Retinal pigment epithelial cell (primary cell): ENCODE results near the gene EXPH5.
"Not testable (repeated sequence)": the region's sequence is repeated elsewhere in the genome, so short reads cannot be mapped to it uniquely, and the experiment has no call there.

Experiments used
- DNase-seq: peaks from one replicate; pipeline ENCODE4 v3.0.0-alpha.2; 2010; ENCODE audit warnings: low read depth
- H3K4me3 ChIP-seq: 2 replicates; pipeline ENCODE4 v1.5.1; 2011; ENCODE audit warnings: mild to moderate bottlenecking, low read length, control low read depth, moderate library complexity
- TF ChIP-seq, protein P1 (sequence below): conservative IDR thresholded peaks from 2 replicates; pipeline ENCODE4 v1.5.1; 2011; ENCODE audit warnings: low read depth, low read length, control low read depth, inconsistent platforms

Gene EXPH5

DNA sequence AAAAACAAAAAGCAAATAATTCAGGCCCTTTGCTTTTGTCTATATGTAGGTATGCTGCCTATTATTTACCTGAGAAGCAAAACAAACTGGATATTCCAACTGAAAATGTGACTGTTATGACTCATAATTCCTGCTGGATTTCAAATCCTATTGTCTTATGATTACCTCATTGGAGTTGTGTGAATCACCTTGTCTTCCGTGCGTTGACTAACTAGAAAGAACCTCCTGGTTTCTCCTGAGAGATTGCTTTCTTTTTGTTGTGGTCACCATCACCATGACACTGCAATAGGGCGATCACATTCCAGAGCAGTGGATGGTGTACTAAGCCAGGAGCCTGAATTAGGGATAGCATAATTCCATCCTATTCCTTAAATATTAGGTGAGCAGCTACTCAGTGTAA lies 23.0 kb upstream of the EXPH5 start:
- peak; percentile 83 for DNase-seq
- TF ChIP-seq, protein P1, sequence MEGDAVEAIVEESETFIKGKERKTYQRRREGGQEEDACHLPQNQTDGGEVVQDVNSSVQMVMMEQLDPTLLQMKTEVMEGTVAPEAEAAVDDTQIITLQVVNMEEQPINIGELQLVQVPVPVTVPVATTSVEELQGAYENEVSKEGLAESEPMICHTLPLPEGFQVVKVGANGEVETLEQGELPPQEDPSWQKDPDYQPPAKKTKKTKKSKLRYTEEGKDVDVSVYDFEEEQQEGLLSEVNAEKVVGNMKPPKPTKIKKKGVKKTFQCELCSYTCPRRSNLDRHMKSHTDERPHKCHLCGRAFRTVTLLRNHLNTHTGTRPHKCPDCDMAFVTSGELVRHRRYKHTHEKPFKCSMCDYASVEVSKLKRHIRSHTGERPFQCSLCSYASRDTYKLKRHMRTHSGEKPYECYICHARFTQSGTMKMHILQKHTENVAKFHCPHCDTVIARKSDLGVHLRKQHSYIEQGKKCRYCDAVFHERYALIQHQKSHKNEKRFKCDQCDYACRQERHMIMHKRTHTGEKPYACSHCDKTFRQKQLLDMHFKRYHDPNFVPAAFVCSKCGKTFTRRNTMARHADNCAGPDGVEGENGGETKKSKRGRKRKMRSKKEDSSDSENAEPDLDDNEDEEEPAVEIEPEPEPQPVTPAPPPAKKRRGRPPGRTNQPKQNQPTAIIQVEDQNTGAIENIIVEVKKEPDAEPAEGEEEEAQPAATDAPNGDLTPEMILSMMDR: no peak
- H3K4me3 ChIP-seq: no peak overlapping the region

DNA sequence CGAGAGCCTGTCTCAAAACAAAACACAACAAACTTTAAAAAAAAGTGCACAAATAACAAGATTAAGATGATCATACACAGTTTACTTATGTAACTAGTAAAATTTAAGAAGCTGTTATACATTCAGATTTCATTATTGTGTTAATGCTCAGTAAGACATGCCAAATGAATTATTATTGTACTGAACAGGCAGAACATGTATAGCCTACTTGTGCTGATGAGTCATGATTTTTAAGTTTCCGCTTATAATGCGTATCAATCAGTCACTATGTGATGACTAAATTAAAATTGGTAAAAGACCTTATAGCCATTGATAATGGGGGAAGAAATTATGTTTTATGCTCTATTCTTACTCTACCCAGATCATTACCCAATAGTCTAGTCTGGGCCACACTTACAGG lies 20.5 kb upstream of the EXPH5 start:
- TF ChIP-seq, protein P1: no peak
- no peak for DNase-seq
- no peak overlapping the region for H3K4me3 ChIP-seq

DNA sequence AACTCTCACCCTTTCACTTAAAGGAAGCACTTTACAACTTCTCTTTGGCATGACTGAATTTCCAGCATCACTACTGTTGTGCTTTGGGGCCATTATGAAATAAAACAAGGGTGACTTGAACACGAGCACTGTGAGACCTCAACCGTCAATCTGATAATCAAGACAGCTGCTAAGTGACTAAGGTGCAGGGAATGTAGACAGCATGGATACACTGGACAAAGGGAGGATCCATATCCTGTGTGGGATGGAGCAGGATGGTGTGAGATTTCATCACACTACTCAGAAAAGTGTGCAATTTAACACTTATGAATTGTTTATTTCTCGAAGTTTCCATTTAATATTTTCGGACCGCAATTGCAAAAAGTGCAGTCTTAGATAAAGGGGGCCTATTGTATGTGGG lies 16.1 kb upstream of the EXPH5 start:
- H3K4me3 ChIP-seq: no peak overlapping the region
- TF ChIP-seq, protein P1: no peak
- DNase-seq: no peak

DNA sequence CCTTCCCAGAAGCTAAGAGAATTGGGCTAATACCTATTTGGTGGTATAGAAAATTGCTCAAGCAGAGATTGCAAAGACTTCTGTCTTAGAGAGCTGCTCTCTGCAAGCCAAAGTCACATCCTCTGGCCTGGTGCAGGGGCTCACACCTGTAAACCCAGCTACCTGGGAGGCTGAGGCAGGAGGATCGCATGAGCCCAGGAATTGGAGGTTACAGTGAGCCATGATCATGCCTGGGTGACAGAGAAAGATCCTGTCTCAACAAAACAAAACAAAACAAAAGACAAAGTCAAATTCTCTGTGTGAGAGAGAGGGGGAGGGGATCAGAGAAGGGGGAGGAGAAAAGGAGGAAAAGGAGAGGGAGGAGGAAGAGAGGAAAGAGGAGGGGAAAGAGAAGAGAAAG lies 15.0 kb upstream of the EXPH5 start:
- TF ChIP-seq, protein P1: no peak
- H3K4me3 ChIP-seq: no peak overlapping the region
- no peak for DNase-seq

DNA sequence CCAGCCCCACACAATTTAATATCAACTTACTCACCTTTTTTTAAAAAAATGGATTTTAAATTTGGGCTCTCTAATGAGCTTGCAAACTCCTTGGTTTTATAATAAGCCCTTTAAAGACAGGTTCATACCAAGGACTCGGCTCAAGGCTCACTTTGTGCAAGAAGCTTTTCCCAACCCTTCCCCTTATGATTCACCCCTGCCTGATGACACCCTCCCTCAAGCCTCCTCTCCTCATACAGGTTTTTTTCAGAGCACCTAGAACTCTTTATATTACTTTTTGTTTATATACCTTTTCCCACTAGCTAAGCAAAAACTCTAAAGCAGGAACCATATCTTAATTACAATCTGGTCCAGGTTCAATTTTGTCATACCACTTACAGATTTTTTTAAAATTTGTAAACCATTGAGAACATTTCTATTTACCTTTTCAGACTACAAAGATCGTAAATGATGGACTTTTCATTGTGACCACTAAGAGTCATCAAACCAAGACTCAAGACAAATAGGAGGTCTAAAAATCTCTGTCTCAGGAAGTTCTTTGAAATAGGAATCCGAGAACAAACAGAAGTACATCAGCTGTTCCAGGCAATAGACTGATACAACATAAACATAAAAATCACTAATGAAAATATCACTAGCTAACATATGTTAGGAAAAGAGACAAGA lies 13.1 kb upstream of the EXPH5 start:
- no peak for DNase-seq
- TF ChIP-seq, protein P1: no peak
- H3K4me3 ChIP-seq: no peak overlapping the region

DNA sequence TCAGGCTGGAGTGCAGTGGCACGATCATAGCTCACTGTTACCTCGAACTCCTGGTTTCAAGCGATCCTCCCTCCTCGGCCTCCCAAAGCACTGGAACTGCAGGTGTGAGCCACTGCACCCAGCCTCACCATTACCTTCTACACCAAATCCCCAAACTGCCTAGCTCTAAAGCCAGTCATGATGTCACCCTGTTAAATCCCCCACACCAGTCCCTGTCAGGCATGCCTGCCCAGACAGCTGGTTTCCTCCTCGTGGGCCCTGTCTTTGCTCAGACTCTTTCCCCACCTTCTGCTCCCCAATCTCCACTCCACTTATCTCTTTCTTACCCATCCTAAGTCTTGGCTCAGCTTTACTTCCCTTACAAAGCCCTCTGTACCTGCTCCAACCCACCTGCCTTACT lies 12.5 kb upstream of the EXPH5 start:
- DNase-seq: no peak
- no peak overlapping the region for H3K4me3 ChIP-seq
- TF ChIP-seq, protein P1: no peak

DNA sequence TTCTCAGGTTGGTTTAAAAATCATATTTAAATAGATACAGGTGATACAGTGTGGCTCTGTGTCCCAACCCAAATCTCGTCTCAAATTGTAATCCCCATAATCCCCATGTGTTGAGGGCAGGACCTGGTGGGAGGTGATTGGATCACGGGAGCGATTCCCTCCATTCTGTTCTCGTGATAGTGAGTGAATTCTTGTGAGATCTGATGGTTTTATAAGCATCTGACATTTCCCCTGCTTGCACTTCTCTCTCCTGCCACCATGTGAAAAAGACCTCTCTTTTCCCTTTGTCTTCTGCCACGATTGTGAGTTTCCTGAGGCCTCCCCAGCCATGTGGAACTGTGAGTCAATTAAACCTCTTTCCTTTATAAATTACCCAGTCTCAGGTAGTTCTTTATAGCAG lies 9.2 kb upstream of the EXPH5 start:
- DNase-seq, H3K4me3 ChIP-seq: not testable (repeated sequence)
